Subcutaneous abdominal adipose tissue (tissue), 5 donors: ENCODE results near the gene THADA.
A peak's percentile ranks its signal among the peaks of the same experiment; 100 is the strongest.

Source experiments
- H3K27ac ChIP-seq: one replicate; pipeline ENCODE4 v1.7.0; 2013; ENCODE audit warnings: low read depth, mild to moderate bottlenecking, inconsistent platforms, low read length, moderate library complexity
- H3K27me3 ChIP-seq, 5 donors: one replicate each; pipeline ENCODE4 v1.7.0; 2013; ENCODE audit warnings: low read length in 5 of 5, inconsistent platforms in 1 of 5; ENCODE audit not compliant: control insufficient read depth in 5 of 5, insufficient read depth in 4 of 5
- H3K36me3 ChIP-seq, 5 donors: one replicate each; pipeline ENCODE4 v1.7.0; 2013; ENCODE audit warnings: low read length in 5 of 5; ENCODE audit not compliant: control insufficient read depth in 5 of 5, insufficient read depth in 5 of 5
- H3K4me1 ChIP-seq, 5 donors: one replicate each; pipeline ENCODE4 v1.7.0; 2013; ENCODE audit warnings: low read length in 5 of 5, mild to moderate bottlenecking in 3 of 5, moderate library complexity in 1 of 5; ENCODE audit not compliant: control insufficient read depth in 5 of 5, insufficient read depth in 5 of 5
- H3K4me3 ChIP-seq, 5 donors: one replicate each; pipeline ENCODE4 v1.7.0; 2013; ENCODE audit warnings: low read length in 5 of 5, low read depth in 1 of 5
- H3K9ac ChIP-seq, 5 donors: one replicate each; pipeline ENCODE4 v1.7.0; 2013; ENCODE audit warnings: low read length in 5 of 5, mild to moderate bottlenecking in 4 of 5, moderate library complexity in 3 of 5
- H3K9me3 ChIP-seq, 5 donors: one replicate each; pipeline ENCODE4 v1.7.0; 2013; ENCODE audit warnings: low read length in 5 of 5; ENCODE audit not compliant: control insufficient read depth in 5 of 5
- donor health status: healthy.
- donor health status: healthy.
- donor health status: healthy.
- donor health status: healthy.
- donor health status: healthy.

THADA gene

DNA sequence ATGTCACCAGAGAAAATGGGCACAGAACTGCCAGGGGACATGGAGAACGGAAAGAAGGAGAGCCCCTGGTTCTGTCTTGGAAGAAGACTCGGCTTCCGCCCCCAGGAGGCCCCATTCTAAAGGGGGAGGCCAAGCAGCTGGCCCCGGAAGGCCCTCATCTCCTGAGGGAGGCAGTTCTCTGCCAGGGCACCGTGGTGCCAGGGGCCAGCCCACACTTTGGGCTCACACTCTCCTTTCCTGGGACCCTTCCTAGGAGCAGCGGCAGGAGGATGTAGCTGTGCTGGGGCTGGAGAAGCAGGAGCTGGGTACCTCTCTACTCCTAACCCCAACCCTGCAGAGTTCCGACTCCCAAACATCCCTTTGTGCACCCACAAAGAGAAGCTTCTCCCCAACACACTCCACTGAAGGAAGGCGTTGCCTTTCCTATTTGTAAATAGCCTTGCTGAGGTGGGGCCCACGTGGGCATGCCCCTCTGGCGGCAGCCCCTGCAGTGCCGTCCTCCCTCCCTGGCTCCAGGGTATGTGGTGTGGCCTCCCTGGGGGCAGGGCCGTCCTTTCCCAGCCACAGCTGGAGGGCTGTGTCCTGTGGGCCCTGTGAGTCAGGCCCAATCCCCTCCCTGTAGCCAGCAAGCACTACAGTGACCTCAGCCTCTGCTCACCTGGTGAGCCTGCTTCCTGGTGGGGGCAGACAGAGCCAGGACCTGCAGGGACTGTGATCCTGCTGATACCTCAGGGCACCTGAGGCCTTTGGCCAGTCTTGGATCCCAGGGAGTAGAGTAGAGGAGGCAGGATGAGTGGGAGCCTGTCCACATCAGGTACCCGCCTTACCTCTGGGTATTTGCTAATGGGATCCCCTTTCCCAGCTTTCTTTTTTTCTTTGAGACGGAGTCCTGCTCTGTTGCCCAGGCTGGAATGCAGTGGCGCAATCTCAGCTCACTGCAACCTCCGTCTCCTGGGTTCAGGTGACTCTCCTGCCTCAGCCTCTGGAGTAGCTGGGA is 396.0 kb downstream of the THADA start:
- no peak overlapping the region for H3K9ac ChIP-seq
- no peak overlapping the region for H3K4me3 ChIP-seq
- no peak overlapping the region for H3K27ac ChIP-seq
- no peaks in the 10 kb centered on the region for H3K27me3 ChIP-seq
- H3K36me3 ChIP-seq = no peaks in the 10 kb centered on the region
- no peaks in the 10 kb centered on the region for H3K9me3 ChIP-seq
- no peaks in the 10 kb centered on the region for H3K4me1 ChIP-seq

DNA sequence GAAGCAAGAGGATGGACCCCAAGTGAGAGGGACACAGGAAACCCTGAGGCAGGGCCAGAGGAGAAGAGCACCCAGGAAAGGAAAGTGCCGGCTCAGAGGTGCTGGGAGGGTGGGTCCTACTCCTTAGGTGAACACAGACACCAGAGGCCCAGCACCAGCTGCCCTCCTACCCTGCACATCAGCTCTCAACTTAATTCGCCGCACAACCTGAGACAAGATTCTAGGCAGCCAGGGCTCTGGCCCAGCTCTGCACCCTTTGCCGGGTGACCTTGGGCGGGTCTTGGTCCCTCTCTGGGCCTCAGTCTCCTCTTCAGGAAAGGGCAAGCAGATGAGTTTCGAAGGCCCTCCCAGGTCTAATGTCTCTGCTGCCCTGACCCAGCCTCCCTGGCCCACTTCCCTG is 397.6 kb downstream of the THADA start:
- Histone ChIP-seq H3K36me3 (no peaks in the 10 kb centered on the region), H3K4me3 (no peak overlapping the region), H3K9ac (no peak overlapping the region), H3K4me1 (no peaks in the 10 kb centered on the region), H3K9me3 (no peaks in the 10 kb centered on the region), H3K27me3 (no peaks in the 10 kb centered on the region), H3K27ac (no peak overlapping the region)

DNA sequence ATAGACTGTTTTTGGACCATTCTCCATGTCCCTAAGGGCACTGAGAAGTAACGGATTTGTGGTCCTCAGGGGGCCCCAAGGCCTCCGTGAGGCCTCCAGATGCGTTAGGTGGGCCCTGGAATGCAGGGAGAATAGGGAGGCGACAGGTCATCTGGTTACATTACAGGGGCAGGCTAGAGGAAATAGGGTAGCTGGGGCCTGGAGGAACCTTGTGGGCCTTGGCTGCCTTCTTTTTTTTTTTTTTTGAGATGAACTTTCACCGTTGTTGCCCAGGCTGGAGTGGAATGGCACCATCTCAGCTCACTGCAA is 398.3 kb downstream of the THADA start:
- Histone ChIP-seq H3K4me3 (no peak overlapping the region), H3K27ac (no peak overlapping the region), H3K36me3 (no peaks in the 10 kb centered on the region), H3K27me3 (no peaks in the 10 kb centered on the region), H3K4me1 (no peaks in the 10 kb centered on the region), H3K9ac (no peak overlapping the region), H3K9me3 (no peaks in the 10 kb centered on the region)

DNA sequence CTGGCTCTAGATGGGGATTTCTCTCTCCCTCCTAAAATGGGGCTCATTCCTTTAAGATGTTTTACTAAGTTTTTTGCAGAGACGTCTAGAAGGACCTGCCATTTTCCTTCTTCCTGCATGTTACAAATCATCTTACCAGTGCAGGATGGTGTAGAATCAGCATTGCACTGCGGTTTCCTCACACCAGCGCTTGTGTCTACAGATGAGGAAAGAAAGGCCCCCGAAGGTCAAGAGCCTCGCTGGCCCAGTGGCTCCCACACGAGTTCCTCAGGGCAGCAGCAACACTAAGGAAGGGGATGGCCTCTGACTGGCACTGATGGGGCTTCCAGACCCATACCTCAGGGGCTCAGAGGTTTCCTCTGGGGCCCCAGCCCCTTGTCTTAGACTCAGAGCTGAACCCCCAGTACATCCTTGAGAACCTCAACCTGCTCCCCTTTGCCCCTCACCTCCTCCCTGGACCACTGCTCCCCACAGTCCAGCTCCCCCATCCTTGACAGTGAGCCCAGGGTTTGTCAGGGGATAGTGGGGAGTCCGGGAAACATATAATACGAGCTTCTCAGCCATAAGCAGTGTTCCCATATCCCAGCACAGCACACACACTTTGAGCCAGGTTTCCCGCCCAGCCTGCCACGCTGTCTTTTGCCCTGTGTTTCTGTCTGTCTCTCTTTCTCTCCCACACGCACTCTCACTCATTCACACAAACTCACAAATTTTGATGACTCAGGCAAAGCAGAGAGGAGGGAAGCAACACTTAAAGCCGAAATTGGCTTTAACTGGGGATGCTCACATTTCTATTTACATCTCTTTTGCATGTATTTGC is 398.9 kb downstream of the THADA start:
- Histone ChIP-seq H3K4me1 (no peaks in the 10 kb centered on the region), H3K27ac (no peak overlapping the region), H3K9ac (no peak overlapping the region), H3K27me3 (no peaks in the 10 kb centered on the region), H3K4me3 (no peak overlapping the region), H3K36me3 (no peaks in the 10 kb centered on the region), H3K9me3 (no peaks in the 10 kb centered on the region)

DNA sequence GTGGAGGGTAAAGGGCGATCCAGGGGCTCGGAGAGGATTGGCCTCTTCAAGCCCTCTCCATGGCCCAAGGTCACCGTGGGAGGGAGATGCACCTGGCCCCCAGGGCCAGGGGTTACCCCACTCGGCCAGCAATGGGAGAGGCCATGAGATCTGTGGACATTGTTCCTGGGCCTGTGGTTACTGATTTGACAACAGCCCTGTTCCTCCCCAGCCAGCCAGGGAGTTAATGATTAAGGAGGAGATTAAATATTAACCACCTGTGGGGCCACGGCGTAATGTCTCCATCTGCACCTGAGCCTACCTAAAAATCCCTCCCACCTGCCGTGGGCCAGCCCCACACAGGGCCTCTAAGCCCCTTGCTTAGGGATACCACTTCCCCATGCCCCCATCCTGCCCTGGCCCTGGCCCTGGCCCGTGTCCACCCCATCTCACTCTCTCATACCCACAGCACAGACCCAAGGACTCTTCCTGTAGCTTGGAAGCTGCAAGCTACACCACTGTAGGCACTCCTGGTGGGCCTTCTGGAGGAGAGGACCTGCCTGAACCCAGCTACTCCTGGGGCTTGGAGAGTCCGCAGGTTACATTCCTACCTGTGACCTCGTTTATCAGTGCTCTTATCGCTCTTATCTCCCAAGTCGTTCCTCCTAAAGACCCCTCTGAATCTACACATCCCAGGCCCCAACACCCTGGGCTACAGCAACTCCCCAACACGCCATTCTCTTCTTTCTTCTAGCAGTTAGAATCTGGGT is 401.5 kb downstream of the THADA start:
- Histone ChIP-seq H3K27me3 (no peaks in the 10 kb centered on the region), H3K4me3 (no peak overlapping the region), H3K27ac (no peak overlapping the region), H3K4me1 (no peaks in the 10 kb centered on the region), H3K36me3 (no peaks in the 10 kb centered on the region), H3K9ac (peak overlapping the region in 1 of 5 donors; percentile 12), H3K9me3 (no peaks in the 10 kb centered on the region)

DNA sequence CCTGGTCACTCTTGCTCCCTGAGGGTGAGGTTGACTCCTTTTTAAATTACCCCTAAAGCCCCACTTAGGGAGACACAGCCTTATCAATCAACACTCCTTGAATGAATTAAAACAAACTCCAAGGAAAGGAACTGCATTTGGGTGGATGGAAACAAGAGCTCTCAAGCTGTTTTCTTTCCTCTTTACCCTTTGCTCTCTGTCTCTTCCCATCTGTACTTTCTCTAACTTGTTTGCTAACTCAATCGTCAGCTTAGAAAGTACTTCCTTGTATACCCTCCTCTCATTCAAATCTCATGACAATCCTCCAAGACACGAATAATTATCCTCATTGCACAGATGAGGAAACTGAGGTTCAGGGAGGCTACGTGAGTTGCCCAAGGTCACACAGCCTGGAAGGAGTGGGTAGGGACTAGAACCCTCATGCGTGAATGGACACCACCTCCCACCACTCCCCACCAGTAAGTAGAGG is 402.2 kb downstream of the THADA start:
- Histone ChIP-seq H3K4me1 (no peaks in the 10 kb centered on the region), H3K4me3 (no peak overlapping the region), H3K36me3 (no peaks in the 10 kb centered on the region), H3K27me3 (no peaks in the 10 kb centered on the region), H3K9me3 (no peaks in the 10 kb centered on the region), H3K27ac (no peak overlapping the region), H3K9ac (peak overlapping the region in 1 of 5 donors; percentile 12)

DNA sequence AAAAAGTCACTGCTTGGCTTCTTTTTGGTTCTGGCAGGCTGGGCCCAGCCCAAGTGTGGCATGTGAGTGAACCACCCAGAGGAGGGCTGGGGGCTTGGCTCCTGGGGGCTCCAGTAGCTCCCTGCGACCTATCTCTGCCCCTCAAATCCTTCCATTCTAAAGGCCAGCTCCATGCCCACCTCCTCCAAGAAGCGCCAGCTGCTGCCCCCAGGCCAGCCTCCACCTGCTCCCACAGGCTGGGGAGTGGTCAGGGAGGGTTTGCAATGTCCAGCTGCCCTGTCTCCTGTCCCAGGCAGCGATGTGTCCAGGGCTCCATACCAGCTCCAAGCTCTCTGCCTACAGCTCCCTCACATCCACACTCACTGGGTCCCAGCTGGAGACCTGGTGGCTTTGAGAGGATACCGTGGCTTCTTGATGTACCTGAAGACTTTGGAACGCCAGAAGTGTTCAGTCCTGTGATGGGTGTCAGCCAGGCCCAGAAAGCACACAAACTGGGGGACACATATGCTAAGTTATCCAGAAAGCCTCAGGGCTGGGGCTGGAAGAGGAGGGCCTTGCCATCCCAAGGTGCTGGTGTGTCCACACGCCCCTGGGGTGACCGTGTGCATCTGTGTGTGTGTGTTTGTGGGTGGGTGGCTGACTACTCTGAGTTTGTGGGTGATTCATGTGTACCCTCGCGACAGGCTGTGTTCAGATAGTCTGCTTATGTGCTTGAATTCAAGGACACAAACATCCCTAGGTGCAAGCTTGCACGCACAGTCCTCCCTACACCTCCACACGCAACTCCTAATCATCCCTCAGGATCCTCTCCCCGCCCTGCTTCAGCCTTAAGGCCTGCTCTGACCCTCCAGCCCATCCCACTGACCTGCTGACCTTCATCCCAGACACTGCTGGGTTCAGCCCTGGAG is 402.8 kb downstream of the THADA start:
- H3K9me3 ChIP-seq = no peaks in the 10 kb centered on the region
- H3K36me3 ChIP-seq = no peaks in the 10 kb centered on the region
- H3K4me3 ChIP-seq = no peak overlapping the region
- H3K4me1 ChIP-seq = no peaks in the 10 kb centered on the region
- no peak overlapping the region for H3K27ac ChIP-seq
- no peak overlapping the region for H3K9ac ChIP-seq
- H3K27me3 ChIP-seq = no peaks in the 10 kb centered on the region

DNA sequence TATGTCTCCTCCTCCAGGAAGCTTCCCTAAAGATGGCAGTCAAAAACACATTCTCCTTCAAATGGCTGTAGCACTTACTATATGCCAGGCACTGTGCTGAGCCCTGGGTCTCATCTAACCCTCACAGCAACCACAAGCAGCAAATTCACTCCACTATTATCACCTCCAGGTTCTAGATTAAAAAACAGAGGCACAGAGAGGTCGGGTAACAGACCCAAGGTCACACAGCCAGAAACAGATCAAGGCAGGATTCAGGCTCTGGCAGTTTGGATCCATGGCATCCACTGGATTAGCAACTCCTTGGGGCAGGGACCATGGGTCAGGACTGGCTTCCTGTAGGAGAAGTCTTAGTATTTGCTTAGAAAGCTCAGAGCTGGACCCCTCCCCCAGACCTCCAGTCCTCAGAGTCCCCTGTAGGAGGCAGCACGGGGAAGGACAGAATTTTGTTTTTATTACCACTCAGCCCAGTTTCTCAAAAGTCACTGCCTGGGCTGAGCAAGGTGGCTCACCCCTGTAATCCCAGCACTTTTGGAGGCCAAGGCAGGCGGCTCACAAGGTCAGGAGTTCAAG is 403.8 kb downstream of the THADA start:
- Histone ChIP-seq H3K27me3 (no peaks in the 10 kb centered on the region), H3K27ac (no peak overlapping the region), H3K4me3 (no peak overlapping the region), H3K9ac (no peak overlapping the region), H3K9me3 (no peaks in the 10 kb centered on the region), H3K4me1 (peaks cover 0 to 3% (median 2%) of the 10 kb centered on the region in 5 donors), H3K36me3 (no peaks in the 10 kb centered on the region)
